ENCODE measurements around the gene TP53I11.

Gene TP53I11

GRCh38 chr11:44950625-44951476 is at the start of gene TP53I11:
TSS of gene TP53I11 (minus strand) at chr11:44950883. CDS start at chr11:44938335, 12,548 bp downstream.
- Histone ChIP-seq H3K4me1 (ENCODE audit: control insufficient read depth, insufficient read depth, low read length) (no peaks in the 10 kb centered on the region), H3K9ac (ENCODE audit: low read length) (peak within 1 kb of the TSS; percentile 51), H3K36me3 (ENCODE audit: control insufficient read depth, insufficient read depth, low read length) (no peaks in the 10 kb centered on the region), H3K4me3 (ENCODE audit: low read length) (peak within 1 kb of the TSS; percentile 87), H3K27ac (ENCODE audit: low read depth, low read length) (peak within 1 kb of the TSS; percentile 13), H3K27me3 (ENCODE audit: control insufficient read depth, insufficient read depth, low read length) (no peaks in the 10 kb centered on the region)

GRCh38 chr11:44999068-44999467 is 48.4 kb upstream of the TP53I11 start:
- Histone ChIP-seq H3K27ac (ENCODE audit: low read depth, low read length) (no peak overlapping the region), H3K9ac (ENCODE audit: low read length) (no peak overlapping the region), H3K27me3 (ENCODE audit: control insufficient read depth, insufficient read depth, low read length) (no peaks in the 10 kb centered on the region), H3K36me3 (ENCODE audit: control insufficient read depth, insufficient read depth, low read length) (no peaks in the 10 kb centered on the region), H3K4me3 (ENCODE audit: low read length) (no peak overlapping the region), H3K4me1 (ENCODE audit: control insufficient read depth, insufficient read depth, low read length) (no peaks in the 10 kb centered on the region)

- Histone ChIP-seq H3K36me3 (ENCODE audit: control insufficient read depth, insufficient read depth, low read length) (no peaks in the 10 kb centered on the region), H3K27me3 (ENCODE audit: control insufficient read depth, insufficient read depth, low read length) (no peaks in the 10 kb centered on the region)
Measured at GRCh38 chr11:44998051-44998450, 47.4 kb upstream of the TP53I11 start.

GRCh38 chr11:44997566-44997965 is 46.9 kb upstream of the TP53I11 start:
- peaks cover 1% of the 10 kb centered on the region for H3K4me1 ChIP-seq (ENCODE audit: control insufficient read depth, insufficient read depth, low read length)
- no peaks in the 10 kb centered on the region for H3K27me3 ChIP-seq (ENCODE audit: control insufficient read depth, insufficient read depth, low read length)
- H3K4me3 ChIP-seq (ENCODE audit: low read length) = no peak overlapping the region
- no peak overlapping the region for H3K9ac ChIP-seq (ENCODE audit: low read length)
- no peaks in the 10 kb centered on the region for H3K36me3 ChIP-seq (ENCODE audit: control insufficient read depth, insufficient read depth, low read length)
- H3K27ac ChIP-seq (ENCODE audit: low read depth, low read length) = no peak overlapping the region

More at GRCh38 chr11:44998051-44998450, 47.4 kb upstream of the TP53I11 start:
- H3K9ac ChIP-seq (ENCODE audit: low read length) = no peak overlapping the region
- no peak overlapping the region for H3K4me3 ChIP-seq (ENCODE audit: low read length)
- no peaks in the 10 kb centered on the region for H3K4me1 ChIP-seq (ENCODE audit: control insufficient read depth, insufficient read depth, low read length)
- no peak overlapping the region for H3K27ac ChIP-seq (ENCODE audit: low read depth, low read length)

- Histone ChIP-seq H3K4me3 (ENCODE audit: low read length) (no peak overlapping the region), H3K9ac (ENCODE audit: low read length) (no peak overlapping the region), H3K27me3 (ENCODE audit: control insufficient read depth, insufficient read depth, low read length) (no peaks in the 10 kb centered on the region), H3K4me1 (ENCODE audit: control insufficient read depth, insufficient read depth, low read length) (peaks cover 5% of the 10 kb centered on the region), H3K36me3 (ENCODE audit: control insufficient read depth, insufficient read depth, low read length) (no peaks in the 10 kb centered on the region), H3K27ac (ENCODE audit: low read depth, low read length) (no peak overlapping the region)
Measured at GRCh38 chr11:44994753-44995152, 44.1 kb upstream of the TP53I11 start.

- H3K4me1 ChIP-seq (ENCODE audit: control insufficient read depth, insufficient read depth, low read length) = peaks cover 5% of the 10 kb centered on the region
- no peak overlapping the region for H3K9ac ChIP-seq (ENCODE audit: low read length)
- H3K36me3 ChIP-seq (ENCODE audit: control insufficient read depth, insufficient read depth, low read length) = no peaks in the 10 kb centered on the region
- no peak overlapping the region for H3K4me3 ChIP-seq (ENCODE audit: low read length)
- H3K27ac ChIP-seq (ENCODE audit: low read depth, low read length) = no peak overlapping the region
- H3K27me3 ChIP-seq (ENCODE audit: control insufficient read depth, insufficient read depth, low read length) = no peaks in the 10 kb centered on the region
Measured at GRCh38 chr11:44993971-44994704, 43.5 kb upstream of the TP53I11 start.

GRCh38 chr11:44992774-44993173 is 42.1 kb upstream of the TP53I11 start:
- no peaks in the 10 kb centered on the region for H3K36me3 ChIP-seq (ENCODE audit: control insufficient read depth, insufficient read depth, low read length)
- no peaks in the 10 kb centered on the region for H3K27me3 ChIP-seq (ENCODE audit: control insufficient read depth, insufficient read depth, low read length)
- H3K9ac ChIP-seq (ENCODE audit: low read length) = no peak overlapping the region
- H3K4me1 ChIP-seq (ENCODE audit: control insufficient read depth, insufficient read depth, low read length) = peaks cover 5% of the 10 kb centered on the region
- no peak overlapping the region for H3K27ac ChIP-seq (ENCODE audit: low read depth, low read length)
- H3K4me3 ChIP-seq (ENCODE audit: low read length) = no peak overlapping the region

- Histone ChIP-seq H3K27me3 (ENCODE audit: control insufficient read depth, insufficient read depth, low read length) (no peaks in the 10 kb centered on the region), H3K4me1 (ENCODE audit: control insufficient read depth, insufficient read depth, low read length) (peaks cover 5% of the 10 kb centered on the region), H3K36me3 (ENCODE audit: control insufficient read depth, insufficient read depth, low read length) (no peaks in the 10 kb centered on the region), H3K4me3 (ENCODE audit: low read length) (no peak overlapping the region), H3K9ac (ENCODE audit: low read length) (no peak overlapping the region), H3K27ac (ENCODE audit: low read depth, low read length) (no peak overlapping the region)
Measured at GRCh38 chr11:44992181-44992582, 41.5 kb upstream of the TP53I11 start.

- no peaks in the 10 kb centered on the region for H3K36me3 ChIP-seq (ENCODE audit: control insufficient read depth, insufficient read depth, low read length)
- H3K9ac ChIP-seq (ENCODE audit: low read length) = no peak overlapping the region
- H3K27ac ChIP-seq (ENCODE audit: low read depth, low read length) = no peak overlapping the region
- H3K4me1 ChIP-seq (ENCODE audit: control insufficient read depth, insufficient read depth, low read length) = peaks cover 5% of the 10 kb centered on the region
- no peak overlapping the region for H3K4me3 ChIP-seq (ENCODE audit: low read length)
- no peaks in the 10 kb centered on the region for H3K27me3 ChIP-seq (ENCODE audit: control insufficient read depth, insufficient read depth, low read length)
Measured at GRCh38 chr11:44990665-44991064, 40.0 kb upstream of the TP53I11 start.

GRCh38 chr11:44989831-44990566 is 39.3 kb upstream of the TP53I11 start:
- no peaks in the 10 kb centered on the region for H3K27me3 ChIP-seq (ENCODE audit: control insufficient read depth, insufficient read depth, low read length)
- no peaks in the 10 kb centered on the region for H3K36me3 ChIP-seq (ENCODE audit: control insufficient read depth, insufficient read depth, low read length)
- H3K4me3 ChIP-seq (ENCODE audit: low read length) = no peak overlapping the region
- no peak overlapping the region for H3K27ac ChIP-seq (ENCODE audit: low read depth, low read length)
- H3K9ac ChIP-seq (ENCODE audit: low read length) = no peak overlapping the region
- H3K4me1 ChIP-seq (ENCODE audit: control insufficient read depth, insufficient read depth, low read length) = peaks cover 5% of the 10 kb centered on the region

GRCh38 chr11:44988981-44989635 is 38.4 kb upstream of the TP53I11 start:
- no peaks in the 10 kb centered on the region for H3K27me3 ChIP-seq (ENCODE audit: control insufficient read depth, insufficient read depth, low read length)
- H3K27ac ChIP-seq (ENCODE audit: low read depth, low read length) = no peak overlapping the region
- H3K36me3 ChIP-seq (ENCODE audit: control insufficient read depth, insufficient read depth, low read length) = no peaks in the 10 kb centered on the region
- peaks cover 5% of the 10 kb centered on the region for H3K4me1 ChIP-seq (ENCODE audit: control insufficient read depth, insufficient read depth, low read length)
- H3K4me3 ChIP-seq (ENCODE audit: low read length) = no peak overlapping the region
- no peak overlapping the region for H3K9ac ChIP-seq (ENCODE audit: low read length)

GRCh38 chr11:44988111-44988510 is 37.4 kb upstream of the TP53I11 start:
- no peak overlapping the region for H3K9ac ChIP-seq (ENCODE audit: low read length)
- H3K4me3 ChIP-seq (ENCODE audit: low read length) = no peak overlapping the region
- peaks cover 5% of the 10 kb centered on the region for H3K4me1 ChIP-seq (ENCODE audit: control insufficient read depth, insufficient read depth, low read length)
- no peak overlapping the region for H3K27ac ChIP-seq (ENCODE audit: low read depth, low read length)
- H3K36me3 ChIP-seq (ENCODE audit: control insufficient read depth, insufficient read depth, low read length) = no peaks in the 10 kb centered on the region
- H3K27me3 ChIP-seq (ENCODE audit: control insufficient read depth, insufficient read depth, low read length) = no peaks in the 10 kb centered on the region
